Measurements from ENCODE around the gene SYNPO. TPM values are rescaled to one million over a fixed set of nuclear protein-coding genes. Genes with fewer than 3 reads are reported as not detected.

Gene SYNPO
- total and polyA plus RNA-seq, 2 donors from 2014 or later: 46.3 to 87.6 TPM

- peak overlapping the region; percentile 47 to 79 (median 56) for H3K4me3 ChIP-seq (ENCODE audit: low read length in 3 of 3)
- no peak for TF ChIP-seq CTCF (IDR thresholded peaks at IDR 0.05; ENCODE audit: borderline replicate concordance, extremely low read depth, insufficient read depth)
- intact Hi-C loops (cut with DNase I): no loop called here
Observed at GRCh38 chr5:150671509-150672236, 31.2 kb downstream of the SYNPO start.

GRCh38 chr5:150672237-150672883 is 31.9 kb downstream of the SYNPO start:
- no peak for TF ChIP-seq CTCF (IDR thresholded peaks at IDR 0.05; ENCODE audit: borderline replicate concordance, extremely low read depth, insufficient read depth)
- FAIRE-seq: no peak
- Histone ChIP-seq H3K27me3 (ENCODE audit: control insufficient read depth, insufficient read depth, low read length) (no peaks in the 10 kb centered on the region), H3K27ac (ENCODE audit: low read depth in 2 of 2, low read length in 2 of 2) (no peak overlapping the region), H3K4me1 (ENCODE audit: control insufficient read depth in 2 of 3, insufficient read depth in 2 of 3, low read depth in 1 of 3, low read length in 3 of 3) (peaks cover 0 to 12% (median 0%) of the 10 kb centered on the region in 3 donors), H3K36me3 (ENCODE audit: control insufficient read depth in 2 of 3, insufficient read depth in 3 of 3, low read length in 3 of 3) (no peaks in the 10 kb centered on the region), H3K4me3 (ENCODE audit: low read length in 3 of 3) (peak overlapping the region; percentile 47 to 79 (median 56)), H3K9ac (ENCODE audit: low read length in 3 of 3) (peak overlapping the region in 1 of 3 donors; percentile 53), H3K9me3 (ENCODE audit: control insufficient read depth in 2 of 3, insufficient read depth in 1 of 3, low read length in 3 of 3) (no peaks in the 10 kb centered on the region)
- intact Hi-C loops (cut with DNase I): no loop called here
- DNase-seq: peak; percentile 51 to 88 (median 72)

More at GRCh38 chr5:150671509-150672236, 31.2 kb downstream of the SYNPO start:
- H3K36me3 ChIP-seq (ENCODE audit: control insufficient read depth in 2 of 3, insufficient read depth in 3 of 3, low read length in 3 of 3): no peaks in the 10 kb centered on the region
- H3K9me3 ChIP-seq (ENCODE audit: control insufficient read depth in 2 of 3, insufficient read depth in 1 of 3, low read length in 3 of 3): no peaks in the 10 kb centered on the region
- peaks cover 0 to 12% (median 0%) of the 10 kb centered on the region in 3 donors for H3K4me1 ChIP-seq (ENCODE audit: control insufficient read depth in 2 of 3, insufficient read depth in 2 of 3, low read depth in 1 of 3, low read length in 3 of 3)
- no peak overlapping the region for H3K27ac ChIP-seq (ENCODE audit: low read depth in 2 of 2, low read length in 2 of 2)
- no peak for FAIRE-seq
- peak overlapping the region in 1 of 3 donors; percentile 53 for H3K9ac ChIP-seq (ENCODE audit: low read length in 3 of 3)
- DNase-seq: peak in 3 of 5 donors; percentile 42 to 63 (median 57)
- no peaks in the 10 kb centered on the region for H3K27me3 ChIP-seq (ENCODE audit: control insufficient read depth, insufficient read depth, low read length)

GRCh38 chr5:150672884-150673275 is 32.4 kb downstream of the SYNPO start:
- no peak overlapping the region for H3K9ac ChIP-seq (ENCODE audit: low read length in 3 of 3)
- no peak overlapping the region for H3K27ac ChIP-seq (ENCODE audit: low read depth in 2 of 2, low read length in 2 of 2)
- intact Hi-C loops (cut with DNase I): no loop called here

More at GRCh38 chr5:150672884-150673275, 32.4 kb downstream of the SYNPO start:
- Histone ChIP-seq H3K9me3 (ENCODE audit: control insufficient read depth in 2 of 3, insufficient read depth in 1 of 3, low read length in 3 of 3) (no peaks in the 10 kb centered on the region), H3K4me3 (ENCODE audit: low read length in 3 of 3) (peak overlapping the region; percentile 47 to 79 (median 56)), H3K27me3 (ENCODE audit: control insufficient read depth, insufficient read depth, low read length) (no peaks in the 10 kb centered on the region), H3K4me1 (ENCODE audit: control insufficient read depth in 2 of 3, insufficient read depth in 2 of 3, low read depth in 1 of 3, low read length in 3 of 3) (peaks cover 0 to 12% (median 0%) of the 10 kb centered on the region in 3 donors), H3K36me3 (ENCODE audit: control insufficient read depth in 2 of 3, insufficient read depth in 3 of 3, low read length in 3 of 3) (no peaks in the 10 kb centered on the region)
- no peak for FAIRE-seq
- TF ChIP-seq CTCF (IDR thresholded peaks at IDR 0.05; ENCODE audit: borderline replicate concordance, extremely low read depth, insufficient read depth): no peak
- peak in 1 of 5 donors; percentile 34 for DNase-seq
